ENCODE data around the gene NGRN. TPM values are rescaled to one million over a fixed set of nuclear protein-coding genes. Genes with fewer than 3 reads are reported as not detected.
A peak's percentile ranks its signal among the peaks of the same experiment; 100 is the strongest.
"Not testable (repeated sequence)": the region's sequence is repeated elsewhere in the genome, so short reads cannot be mapped to it uniquely, and the experiment has no call there.

Gene NGRN
- total and polyA plus RNA-seq, 2 of the 8 experiments (the other 6 are each of a cell fraction or from before 2014, with no cell fraction given) = 60.1 to 101 TPM

DNA sequence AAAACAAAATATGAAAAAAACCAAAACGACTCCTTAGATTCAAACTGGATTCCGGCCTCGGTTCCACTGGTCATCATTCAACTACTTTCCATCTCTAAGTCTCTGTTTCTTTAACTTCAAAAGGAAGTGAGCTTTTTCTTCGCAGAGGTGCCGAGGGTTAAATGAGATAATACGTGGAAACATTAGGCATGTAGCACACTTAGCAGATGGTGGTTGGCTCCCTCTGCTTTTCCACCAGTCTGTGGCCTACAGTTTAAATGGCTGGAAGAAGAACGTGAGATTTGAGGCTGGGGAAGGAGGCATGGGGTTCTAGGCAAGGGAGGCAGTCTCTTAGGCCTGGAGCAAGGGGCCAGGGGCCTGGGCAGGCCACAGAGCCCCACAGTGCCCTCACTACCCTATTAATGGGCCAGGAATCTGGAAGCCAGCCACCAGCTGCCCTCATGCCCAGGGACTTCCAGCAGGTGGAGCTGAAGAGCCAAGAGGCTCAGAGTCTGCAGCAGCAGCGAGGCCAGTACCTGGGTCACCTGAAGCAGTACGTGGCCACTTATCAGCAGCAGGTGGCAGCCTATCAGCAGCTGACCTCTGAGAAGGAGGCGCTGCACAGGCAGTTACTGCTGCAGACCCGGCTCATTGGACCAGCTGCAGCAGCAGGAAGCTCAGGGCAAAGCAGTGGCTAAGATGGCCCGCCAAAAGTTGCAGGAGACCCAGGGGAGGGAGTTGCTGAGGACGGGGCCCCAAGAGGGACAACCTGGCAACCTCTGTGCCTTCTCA is 27.8 kb downstream of the NGRN start:
- H4K8ac ChIP-seq (ENCODE audit: extremely low read depth, insufficient read depth, low read length) = peak overlapping the region; percentile 92
- not testable (repeated sequence) for H3K4me1 ChIP-seq (replicated peaks in 1 of 4; ENCODE audit: control insufficient read depth in 3 of 4, insufficient read depth in 4 of 4, low read length in 3 of 4); H3K4me3 ChIP-seq (ENCODE audit: extremely low read depth in 1 of 4, insufficient read depth in 2 of 4, low read depth in 3 of 4, low read length in 4 of 4); H3K23ac ChIP-seq (ENCODE audit: insufficient read length); H3K4ac ChIP-seq (replicated peaks; ENCODE audit: insufficient read length, low read depth, low read length); H3K14ac ChIP-seq (ENCODE audit: insufficient read length); H3K27ac ChIP-seq (ENCODE audit: low read depth, low read length); H3K79me2 ChIP-seq (ENCODE audit: control insufficient read depth in 1 of 2, insufficient read depth in 2 of 2, low read length in 2 of 2); H3K27me3 ChIP-seq (replicated peaks in 1 of 4; ENCODE audit: control insufficient read depth in 3 of 4, extremely low read depth in 1 of 4, insufficient read depth in 3 of 4, low read length in 3 of 4); H3K9ac ChIP-seq (replicated peaks in 1 of 4; ENCODE audit: extremely low read depth in 1 of 4, low read depth in 3 of 4, low read length in 3 of 4); H3K9me3 ChIP-seq (ENCODE audit: insufficient read depth in 2 of 2, low read depth in 1 of 2, low read length in 1 of 2); H4K91ac ChIP-seq (replicated peaks; ENCODE audit: insufficient read length, low read length); H2BK20ac ChIP-seq (ENCODE audit: low read length); H3K23me2 ChIP-seq (ENCODE audit: low read depth, low read length); H3K79me1 ChIP-seq (ENCODE audit: low read depth, low read length); H4K20me1 ChIP-seq (replicated peaks in 1 of 2; ENCODE audit: control insufficient read depth in 1 of 2, insufficient read depth in 2 of 2, low read length in 2 of 2); H2AK5ac ChIP-seq (ENCODE audit: low read depth, low read length); H3K18ac ChIP-seq (ENCODE audit: extremely low read depth, low read length); H2BK120ac ChIP-seq (replicated peaks; ENCODE audit: low read depth, low read length); H2BK12ac ChIP-seq (ENCODE audit: low read depth, low read length); H3K56ac ChIP-seq (replicated peaks; ENCODE audit: insufficient read length, low read depth, low read length); H3K36me3 ChIP-seq (ENCODE audit: control insufficient read depth in 2 of 4, insufficient read depth in 4 of 4, low read length in 3 of 4)
- peak overlapping the region; percentile 95; the same call in 1 of the 2 replicates for H2BK15ac ChIP-seq (ENCODE audit: low read length)
- POLR2A ChIA-PET (ENCODE audit: partially characterized antibody) = interaction anchor here (1.1 to 1.3 kb wide), 3 partner anchors 21 to 176 kb away, joined by 3 to 4 read pairs (median 3); no protein-coding TSS in a partner anchor
- peak overlapping the region; percentile 36 for H4K5ac ChIP-seq (ENCODE audit: insufficient read length, low read depth, low read length)
- WGBS, 2 experiments (ENCODE audit: extremely low coverage in 1 of 2, insufficient coverage in 1 of 2, insufficient read length in 1 of 2, insufficient replicate concordance in 2 of 2, low coverage in 1 of 2, low lambda C conversion rate in 2 of 2, missing lambda C conversion rate in 1 of 2) = 50% methylated on average over 12 of the region's 13 CpGs; no CpG with 5 or more reads in 1 of the 2 experiments
- CTCF ChIA-PET (ENCODE audit: partially characterized antibody) = interaction anchor here (0.7 to 4.6 kb wide), 51 partner anchors 8 to 639 kb away, joined by 3 to 46 read pairs (median 4); partner anchors contain the start of genes HDDC3 and NGRN
- peak overlapping the region; percentile 85 for H2AFZ ChIP-seq (ENCODE audit: low read length)
- peak overlapping the region; percentile 40; the same call in 1 of the 2 replicates for H2BK5ac ChIP-seq (ENCODE audit: low read depth, low read length)
- DNase-seq (ENCODE audit: low read depth in 1 of 2, low spot score in 2 of 2) = peak; percentile 90 to 98
- H3K4me2 ChIP-seq (ENCODE audit: insufficient read depth in 1 of 2, low read depth in 2 of 2, low read length in 2 of 2) = peak overlapping the region in 1 of 2 experiments; percentile 12; a peak in 1 of 4 replicates
- FAIRE-seq = peak; percentile 92
- TF ChIP-seq CTCF (IDR thresholded peaks at IDR 0.05; ENCODE audit: control extremely low read depth in 1 of 3, insufficient read depth in 1 of 3, low read depth in 1 of 3, low read length in 3 of 3) (peak; percentile 81 to 95 (median 94)), JUND (IDR thresholded peaks at IDR 0.05; ENCODE audit: low read length) (0 out of 2 replicates have a peak, but pooled peaks have one; percentile 54), TBP (IDR thresholded peaks at IDR 0.05; ENCODE audit: low read depth, low read length) (peak; percentile 54; the same call in 1 of the 2 replicates), TEAD4 (IDR thresholded peaks at IDR 0.05; ENCODE audit: low read depth, low read length) (0 out of 2 replicates have a peak, but pooled peaks have one; percentile 46), CREB1 (IDR thresholded peaks at IDR 0.05) (peak; percentile 53; the same call in 1 of the 2 replicates), TAF1 (IDR thresholded peaks at IDR 0.05; ENCODE audit: low read depth, low read length) (peak; percentile 68; the same call in 1 of the 2 replicates)
- TF ChIP-seq, protein P1, sequence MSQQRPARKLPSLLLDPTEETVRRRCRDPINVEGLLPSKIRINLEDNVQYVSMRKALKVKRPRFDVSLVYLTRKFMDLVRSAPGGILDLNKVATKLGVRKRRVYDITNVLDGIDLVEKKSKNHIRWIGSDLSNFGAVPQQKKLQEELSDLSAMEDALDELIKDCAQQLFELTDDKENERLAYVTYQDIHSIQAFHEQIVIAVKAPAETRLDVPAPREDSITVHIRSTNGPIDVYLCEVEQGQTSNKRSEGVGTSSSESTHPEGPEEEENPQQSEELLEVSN (IDR thresholded peaks at IDR 0.05) = peak; percentile 52; the same call in 1 of the 2 replicates
- TF ChIP-seq, protein P2, sequence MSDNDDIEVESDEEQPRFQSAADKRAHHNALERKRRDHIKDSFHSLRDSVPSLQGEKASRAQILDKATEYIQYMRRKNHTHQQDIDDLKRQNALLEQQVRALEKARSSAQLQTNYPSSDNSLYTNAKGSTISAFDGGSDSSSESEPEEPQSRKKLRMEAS (IDR thresholded peaks at IDR 0.05) = peak; percentile 69
